ENCODE measurements around the gene SLC1A1.
"Not testable (repeated sequence)": the region's sequence is repeated elsewhere in the genome, so short reads cannot be mapped to it uniquely, and the experiment has no call there.

SLC1A1 gene

GRCh38 chr9:4540425-4540824 is 50.2 kb downstream of the SLC1A1 start:
- no peaks in the 10 kb centered on the region for H4K20me1 ChIP-seq (ENCODE audit: insufficient read depth, low read length)
- no peaks in the 10 kb centered on the region for H3K9me2 ChIP-seq (ENCODE audit: low read depth, low read length)
- H3K79me2 ChIP-seq (ENCODE audit: insufficient read depth, low read length), result no peaks in the 10 kb centered on the region
- no peaks in the 10 kb centered on the region for H3K9me3 ChIP-seq (ENCODE audit: low read length)
- H3F3A ChIP-seq (ENCODE audit: insufficient read depth, low read length), result no peaks in the 10 kb centered on the region
- H3K4me3 ChIP-seq (ENCODE audit: low read depth, low read length, poor library complexity, severe bottlenecking), result no peak overlapping the region
- no peak overlapping the region for H3K9ac ChIP-seq (ENCODE audit: low read length)
- no peaks in the 10 kb centered on the region for H3K27me3 ChIP-seq (ENCODE audit: insufficient read depth, low read length)
- no peak overlapping the region for H3K27ac ChIP-seq (ENCODE audit: low read depth, low read length, poor library complexity, severe bottlenecking)
- no peak for TF ChIP-seq CTCF (IDR thresholded peaks at IDR 0.05; ENCODE audit: low read length)
- no peak for TF ChIP-seq EZH2 (IDR thresholded peaks at IDR 0.05; ENCODE audit: borderline replicate concordance, low read length)
- H3K4me1 ChIP-seq (ENCODE audit: insufficient read depth, low read length, severe bottlenecking), result no peaks in the 10 kb centered on the region
- H3K36me3 ChIP-seq (ENCODE audit: insufficient read depth, low read length), result no peaks in the 10 kb centered on the region
- no peak overlapping the region for H3K4me2 ChIP-seq (ENCODE audit: low read length)
- H2AFZ ChIP-seq (ENCODE audit: low read length), result no peak overlapping the region

GRCh38 chr9:4541281-4541680 is 51.0 kb downstream of the SLC1A1 start:
- no peak overlapping the region for H3K4me3 ChIP-seq (ENCODE audit: low read depth, low read length, poor library complexity, severe bottlenecking)
- no peak overlapping the region for H3K27ac ChIP-seq (ENCODE audit: low read depth, low read length, poor library complexity, severe bottlenecking)
- H3K27me3 ChIP-seq (ENCODE audit: insufficient read depth, low read length), result no peaks in the 10 kb centered on the region
- no peaks in the 10 kb centered on the region for H3K36me3 ChIP-seq (ENCODE audit: insufficient read depth, low read length)
- no peaks in the 10 kb centered on the region for H3K4me1 ChIP-seq (ENCODE audit: insufficient read depth, low read length, severe bottlenecking)
- H3F3A ChIP-seq (ENCODE audit: insufficient read depth, low read length), result no peaks in the 10 kb centered on the region
- no peaks in the 10 kb centered on the region for H3K9me2 ChIP-seq (ENCODE audit: low read depth, low read length)
- H3K9ac ChIP-seq (ENCODE audit: low read length), result no peak overlapping the region
- no peak for TF ChIP-seq EZH2 (IDR thresholded peaks at IDR 0.05; ENCODE audit: borderline replicate concordance, low read length)
- TF ChIP-seq CTCF (IDR thresholded peaks at IDR 0.05; ENCODE audit: low read length), result no peak
- no peaks in the 10 kb centered on the region for H4K20me1 ChIP-seq (ENCODE audit: insufficient read depth, low read length)
- H3K79me2 ChIP-seq (ENCODE audit: insufficient read depth, low read length), result no peaks in the 10 kb centered on the region
- H2AFZ ChIP-seq (ENCODE audit: low read length), result no peak overlapping the region
- no peaks in the 10 kb centered on the region for H3K9me3 ChIP-seq (ENCODE audit: low read length)
- H3K4me2 ChIP-seq (ENCODE audit: low read length), result no peak overlapping the region

GRCh38 chr9:4541856-4542255 is 51.6 kb downstream of the SLC1A1 start:
- no peaks in the 10 kb centered on the region for H3K9me3 ChIP-seq (ENCODE audit: low read length)
- no peaks in the 10 kb centered on the region for H3K4me1 ChIP-seq (ENCODE audit: insufficient read depth, low read length, severe bottlenecking)
- no peaks in the 10 kb centered on the region for H4K20me1 ChIP-seq (ENCODE audit: insufficient read depth, low read length)
- no peak overlapping the region for H3K27ac ChIP-seq (ENCODE audit: low read depth, low read length, poor library complexity, severe bottlenecking)
- no peaks in the 10 kb centered on the region for H3K79me2 ChIP-seq (ENCODE audit: insufficient read depth, low read length)
- H2AFZ ChIP-seq (ENCODE audit: low read length), result no peak overlapping the region
- H3F3A ChIP-seq (ENCODE audit: insufficient read depth, low read length), result no peaks in the 10 kb centered on the region
- TF ChIP-seq EZH2 (IDR thresholded peaks at IDR 0.05; ENCODE audit: borderline replicate concordance, low read length) (no peak), CTCF (IDR thresholded peaks at IDR 0.05; ENCODE audit: low read length) (no peak)
- H3K36me3 ChIP-seq (ENCODE audit: insufficient read depth, low read length), result no peaks in the 10 kb centered on the region
- no peaks in the 10 kb centered on the region for H3K27me3 ChIP-seq (ENCODE audit: insufficient read depth, low read length)
- no peak overlapping the region for H3K9ac ChIP-seq (ENCODE audit: low read length)
- H3K4me3 ChIP-seq (ENCODE audit: low read depth, low read length, poor library complexity, severe bottlenecking), result no peak overlapping the region
- H3K4me2 ChIP-seq (ENCODE audit: low read length), result no peak overlapping the region
- H3K9me2 ChIP-seq (ENCODE audit: low read depth, low read length), result no peaks in the 10 kb centered on the region

GRCh38 chr9:4544714-4545113 is 54.4 kb downstream of the SLC1A1 start:
- not testable (repeated sequence) for H2AFZ ChIP-seq (ENCODE audit: low read length); H3K79me2 ChIP-seq (ENCODE audit: insufficient read depth, low read length); H3K4me3 ChIP-seq (ENCODE audit: low read depth, low read length, poor library complexity, severe bottlenecking); H3K36me3 ChIP-seq (ENCODE audit: insufficient read depth, low read length); H3K9me2 ChIP-seq (ENCODE audit: low read depth, low read length); H3K9ac ChIP-seq (ENCODE audit: low read length); H3K27ac ChIP-seq (ENCODE audit: low read depth, low read length, poor library complexity, severe bottlenecking); H4K20me1 ChIP-seq (ENCODE audit: insufficient read depth, low read length); H3K9me3 ChIP-seq (ENCODE audit: low read length); H3K27me3 ChIP-seq (ENCODE audit: insufficient read depth, low read length); H3K4me2 ChIP-seq (ENCODE audit: low read length); H3F3A ChIP-seq (ENCODE audit: insufficient read depth, low read length); H3K4me1 ChIP-seq (ENCODE audit: insufficient read depth, low read length, severe bottlenecking)

Data from OCI-LY1 (cell line).